DOHH2 (cell line): ENCODE results near the gene CFAP70.

Source experiments
- H3F3A ChIP-seq: fragments of 200-600 bp; sonication (generic), shearing (Covaris generic); 2 replicates; pipeline ENCODE4 v1.6.0; 2016; ENCODE audit warnings: antibody characterized with exemption, mild to moderate bottlenecking; ENCODE audit not compliant: control insufficient read depth, insufficient read depth
- H3K27ac ChIP-seq: fragments of 200-600 bp; sonication (generic); 2 replicates; pipeline ENCODE4 v1.5.1; 2014; ENCODE audit warnings: low read depth, mild to moderate bottlenecking, low read length, moderate library complexity
- H3K27me3 ChIP-seq: fragments of 200-600 bp; sonication (generic); 2 replicates; pipeline ENCODE4 v1.6.1; 2014; ENCODE audit warnings: mild to moderate bottlenecking, low read length, mixed read lengths; ENCODE audit not compliant: control insufficient read depth
- H3K36me3 ChIP-seq: fragments of 200-600 bp; sonication (generic); 2 replicates; pipeline ENCODE4 v1.6.1; 2014; ENCODE audit warnings: mild to moderate bottlenecking, low read length, moderate library complexity, mixed read lengths; ENCODE audit not compliant: control insufficient read depth
- H3K4me1 ChIP-seq: fragments of 200-600 bp; sonication (generic); 2 replicates; pipeline ENCODE4 v1.6.1; 2014; ENCODE audit warnings: mild to moderate bottlenecking, low read length, mixed read lengths; ENCODE audit not compliant: control insufficient read depth
- H3K4me2 ChIP-seq: fragments of 200-600 bp; sonication (generic); 2 replicates; pipeline ENCODE4 v1.6.0; 2014; ENCODE audit warnings: mild to moderate bottlenecking, low read length, moderate library complexity
- H3K4me3 ChIP-seq: fragments of 200-600 bp; sonication (generic); 2 replicates; pipeline ENCODE4 v1.5.1; 2014; ENCODE audit warnings: mild to moderate bottlenecking, low read length, mixed read lengths
- H3K79me2 ChIP-seq: fragments of 200-600 bp; sonication (generic); 2 replicates; pipeline ENCODE4 v1.6.1; 2014; ENCODE audit warnings: mild to moderate bottlenecking, low read length, mixed read lengths; ENCODE audit not compliant: control insufficient read depth
- H3K9me2 ChIP-seq: fragments of 200-600 bp; sonication (generic); replicated peaks from 2 replicates; pipeline ENCODE4 v1.6.1; 2014; ENCODE audit warnings: mild to moderate bottlenecking, low read length, mixed read lengths; ENCODE audit not compliant: control insufficient read depth
- H3K9me3 ChIP-seq: fragments of 200-600 bp; sonication (generic); 2 replicates; pipeline ENCODE4 v1.6.1; 2014; ENCODE audit warnings: antibody characterized with exemption, low read length, mixed read lengths; ENCODE audit not compliant: control insufficient read depth, insufficient read depth
- H4K20me1 ChIP-seq: fragments of 200-600 bp; sonication (generic); 2 replicates; pipeline ENCODE4 v1.6.0; 2014; ENCODE audit warnings: low read depth, mild to moderate bottlenecking, antibody characterized with exemption, low read length, moderate library complexity; ENCODE audit not compliant: control insufficient read depth, insufficient read depth
- EZH2phosphoT487 ChIP-seq: fragments of 200-600 bp; sonication (generic); IDR thresholded peaks from 2 replicates; pipeline ENCODE4 v1.6.1; 2017; ENCODE audit warnings: borderline replicate concordance, mild to moderate bottlenecking, antibody characterized with exemption, low read length, moderate library complexity, mixed read lengths
- TF ChIP-seq, protein P1 (sequence below): fragments of 200-600 bp; sonication (generic); IDR thresholded peaks from one replicate; pipeline ENCODE4 v1.5.1; 2014; ENCODE audit warnings: antibody characterized with exemption, mild to moderate bottlenecking, low read depth, low read length; ENCODE audit not compliant: poor library complexity, severe bottlenecking

Gene CFAP70

DNA sequence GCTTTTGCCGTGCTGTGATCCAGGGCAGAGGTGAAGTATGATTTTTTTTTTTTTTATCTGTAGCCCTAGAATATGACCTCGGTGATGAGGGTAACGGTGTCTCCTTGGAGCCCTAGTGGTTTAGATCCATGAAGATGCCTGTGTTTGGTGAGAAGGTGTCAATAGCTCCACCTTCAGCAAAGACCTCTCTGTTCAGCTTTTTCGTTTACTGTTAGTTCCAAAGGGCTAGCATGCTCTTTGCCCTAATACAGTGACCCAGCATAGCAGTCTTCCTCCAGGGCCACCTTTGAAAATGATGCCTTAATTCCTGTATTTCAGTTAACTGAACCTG, 105.5 kb downstream of the CFAP70 start:
- H3K4me3 ChIP-seq: peak overlapping the region; percentile 83
- H3K79me2 ChIP-seq: peaks cover 63% of the 10 kb centered on the region
- H3K27ac ChIP-seq: peak overlapping the region; percentile 62
- H3K36me3 ChIP-seq: peaks cover 47% of the 10 kb centered on the region
- H3K9me2 ChIP-seq: no peaks in the 10 kb centered on the region
- H3K27me3 ChIP-seq: no peaks in the 10 kb centered on the region
- H3K4me2 ChIP-seq: peak overlapping the region; percentile 97
- H3K4me1 ChIP-seq: peaks cover 39% of the 10 kb centered on the region
- H4K20me1 ChIP-seq: no peaks in the 10 kb centered on the region
- peaks cover 16% of the 10 kb centered on the region for H3F3A ChIP-seq
- no peaks in the 10 kb centered on the region for H3K9me3 ChIP-seq
- TF ChIP-seq, protein P1, sequence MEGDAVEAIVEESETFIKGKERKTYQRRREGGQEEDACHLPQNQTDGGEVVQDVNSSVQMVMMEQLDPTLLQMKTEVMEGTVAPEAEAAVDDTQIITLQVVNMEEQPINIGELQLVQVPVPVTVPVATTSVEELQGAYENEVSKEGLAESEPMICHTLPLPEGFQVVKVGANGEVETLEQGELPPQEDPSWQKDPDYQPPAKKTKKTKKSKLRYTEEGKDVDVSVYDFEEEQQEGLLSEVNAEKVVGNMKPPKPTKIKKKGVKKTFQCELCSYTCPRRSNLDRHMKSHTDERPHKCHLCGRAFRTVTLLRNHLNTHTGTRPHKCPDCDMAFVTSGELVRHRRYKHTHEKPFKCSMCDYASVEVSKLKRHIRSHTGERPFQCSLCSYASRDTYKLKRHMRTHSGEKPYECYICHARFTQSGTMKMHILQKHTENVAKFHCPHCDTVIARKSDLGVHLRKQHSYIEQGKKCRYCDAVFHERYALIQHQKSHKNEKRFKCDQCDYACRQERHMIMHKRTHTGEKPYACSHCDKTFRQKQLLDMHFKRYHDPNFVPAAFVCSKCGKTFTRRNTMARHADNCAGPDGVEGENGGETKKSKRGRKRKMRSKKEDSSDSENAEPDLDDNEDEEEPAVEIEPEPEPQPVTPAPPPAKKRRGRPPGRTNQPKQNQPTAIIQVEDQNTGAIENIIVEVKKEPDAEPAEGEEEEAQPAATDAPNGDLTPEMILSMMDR: peak; percentile 49
- TF ChIP-seq EZH2phosphoT487: no peak

DNA sequence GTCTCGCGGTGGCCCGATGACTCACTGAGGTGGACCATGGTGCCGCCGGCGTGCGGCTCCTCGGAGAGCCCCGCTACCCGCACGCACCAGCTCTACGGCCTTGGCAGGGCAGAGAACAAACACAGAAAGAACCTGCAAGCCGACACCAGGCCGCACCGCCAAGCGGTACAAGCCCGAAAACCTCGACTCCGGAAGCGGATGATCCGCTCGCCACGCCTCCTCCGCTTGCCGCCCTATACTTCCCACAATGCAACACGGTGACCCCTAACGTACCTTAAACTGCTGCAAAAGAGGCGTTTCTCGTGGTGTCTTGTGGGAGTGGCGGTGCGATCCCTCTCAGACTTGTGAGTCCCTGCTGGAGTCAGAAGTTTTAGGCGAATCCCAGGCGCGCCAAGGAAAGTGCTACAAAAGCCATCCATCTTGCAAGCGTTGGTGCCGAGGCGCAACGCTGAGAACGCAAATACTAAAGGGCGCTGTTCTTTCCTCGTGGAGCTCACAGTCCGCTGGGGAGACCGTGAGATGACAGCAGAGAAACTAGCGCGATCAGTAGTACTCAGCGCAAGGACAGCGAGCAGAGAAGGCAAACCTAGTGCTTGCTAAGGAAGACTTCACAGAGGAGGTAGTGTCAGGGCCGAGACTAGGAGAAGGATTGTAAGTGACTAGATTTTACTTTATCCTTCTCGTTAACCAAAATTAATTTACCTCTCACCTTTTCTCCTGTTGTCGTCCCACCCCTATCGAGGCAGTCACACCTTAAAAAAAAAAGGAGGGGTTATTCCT, 106.0 kb downstream of the CFAP70 start, which contains the start of gene MRPS16:
Gene MRPS16, minus strand, starts transcription at position 200 of the 780 bp plus-strand sequence. Its CDS starts 162 bp downstream, at position 38.
- TF ChIP-seq EZH2phosphoT487: no peak
- TF ChIP-seq, protein P1: no peak
- H3K9me2 ChIP-seq: no peaks in the 10 kb centered on the region
- peaks cover 53% of the 10 kb centered on the region for H3K36me3 ChIP-seq
- peak within 1 kb of the TSS; percentile 83 for H3K4me3 ChIP-seq
- no peaks in the 10 kb centered on the region for H4K20me1 ChIP-seq
- H3K4me1 ChIP-seq: peaks cover 44% of the 10 kb centered on the region
- no peaks in the 10 kb centered on the region for H3K9me3 ChIP-seq
- peaks cover 68% of the 10 kb centered on the region for H3K79me2 ChIP-seq
- no peaks in the 10 kb centered on the region for H3K27me3 ChIP-seq
- peaks cover 22% of the 10 kb centered on the region for H3F3A ChIP-seq
- peak within 1 kb of the TSS; percentile 97 for H3K4me2 ChIP-seq
- H3K27ac ChIP-seq: peak within 1 kb of the TSS; percentile 62

GRCh38 chr10:73251683-73252444, 106.8 kb downstream of the CFAP70 start:
- Histone ChIP-seq H4K20me1 (no peaks in the 10 kb centered on the region), H3K4me3 (peak overlapping the region; percentile 83), H3K27me3 (no peaks in the 10 kb centered on the region), H3K79me2 (peaks cover 70% of the 10 kb centered on the region), H3K9me3 (no peaks in the 10 kb centered on the region), H3F3A (peaks cover 25% of the 10 kb centered on the region), H3K4me2 (peak overlapping the region; percentile 97), H3K9me2 (no peaks in the 10 kb centered on the region), H3K4me1 (peaks cover 48% of the 10 kb centered on the region), H3K27ac (peak overlapping the region; percentile 62), H3K36me3 (peaks cover 57% of the 10 kb centered on the region)
- TF ChIP-seq EZH2phosphoT487: no peak
- TF ChIP-seq, protein P1: no peak
